Ramos (cell line): ENCODE results near the gene SPDYA.
"Not testable (repeated sequence)": the region's sequence is repeated elsewhere in the genome, so short reads cannot be mapped to it uniquely, and the experiment has no call there.

Source experiments
- in situ Hi-C: fragments of 300-500 bp; cut with MboI; formaldehyde crosslinking; loops from one replicate; pipeline ENCODE4 v1.14.3; 2022; ENCODE audit warnings: low sequenced_read_pairs; ENCODE audit not compliant: unreplicated experiment

Gene SPDYA

GRCh38 chr2:28810384-28811285 lies at the start of gene SPDYA:
TSS of gene SPDYA (plus strand) at chr2:28810834. CDS start at chr2:28816015, 5,181 bp downstream.
- in situ Hi-C loops, result no loop called here

- in situ Hi-C loops, result no loop called here
Observed at GRCh38 chr2:28761420-28761819, 49.2 kb upstream of the SPDYA start.

- in situ Hi-C loops, result no loop called here
Observed at GRCh38 chr2:28764909-28765711, 45.5 kb upstream of the SPDYA start.

DNA sequence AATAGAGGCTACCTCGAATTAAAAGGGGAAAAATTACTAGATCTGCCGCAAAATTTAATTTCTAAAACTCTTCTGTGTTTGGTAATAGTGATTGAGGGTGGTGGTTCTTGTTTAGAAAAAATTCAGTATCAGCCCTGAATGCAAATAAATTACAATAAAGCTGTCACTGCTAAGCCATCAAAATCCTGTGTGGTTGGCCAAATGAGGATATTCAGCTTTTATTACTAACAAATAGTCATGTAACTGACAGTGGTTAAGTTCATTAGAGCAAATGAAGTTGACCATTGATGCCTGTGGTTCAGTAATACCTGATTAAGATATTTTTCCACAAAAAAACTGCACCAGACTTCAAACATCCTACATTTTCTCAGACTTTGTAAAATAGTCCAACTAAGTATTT lies 44.6 kb upstream of the SPDYA start:
- in situ Hi-C loops, result no loop called here

DNA sequence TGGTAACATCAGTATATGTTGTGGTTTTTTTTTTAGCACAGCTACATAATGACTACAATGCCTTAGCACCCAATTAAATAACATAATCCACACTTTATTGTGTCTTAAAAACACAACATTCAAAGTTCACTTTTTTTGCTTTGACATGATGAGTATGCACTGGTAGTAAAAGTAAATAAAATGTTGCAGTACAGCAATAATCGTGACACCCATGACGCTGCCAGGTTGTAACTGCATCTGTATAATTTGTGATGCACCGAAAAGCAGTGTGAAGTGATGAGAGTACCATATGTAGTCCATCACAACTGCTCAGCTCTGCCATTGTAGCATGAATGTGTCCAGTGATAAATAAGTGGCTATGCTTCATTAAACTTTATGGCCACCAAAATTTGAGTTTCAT lies 43.3 kb upstream of the SPDYA start:
- in situ Hi-C loops, result no loop called here

DNA sequence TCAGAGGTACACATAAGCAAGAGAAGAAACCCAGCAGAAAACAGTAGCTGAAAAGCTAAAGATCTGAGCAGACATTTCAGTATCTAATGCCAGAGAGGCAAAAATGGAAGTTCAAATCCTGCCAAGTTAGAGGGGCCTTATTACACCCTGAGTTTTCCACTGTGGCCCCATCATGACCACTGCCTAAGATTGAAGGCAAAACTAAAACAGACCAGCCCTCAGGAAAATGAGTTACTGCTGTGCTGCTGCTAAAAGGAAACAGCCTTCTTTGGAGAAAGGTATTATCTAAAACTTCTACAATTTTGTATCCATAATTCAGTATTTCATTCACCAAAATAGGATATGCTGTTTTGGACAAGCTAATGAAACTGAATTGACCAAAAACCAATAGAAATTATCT lies 42.2 kb upstream of the SPDYA start:
- in situ Hi-C loops, result no loop called here

DNA sequence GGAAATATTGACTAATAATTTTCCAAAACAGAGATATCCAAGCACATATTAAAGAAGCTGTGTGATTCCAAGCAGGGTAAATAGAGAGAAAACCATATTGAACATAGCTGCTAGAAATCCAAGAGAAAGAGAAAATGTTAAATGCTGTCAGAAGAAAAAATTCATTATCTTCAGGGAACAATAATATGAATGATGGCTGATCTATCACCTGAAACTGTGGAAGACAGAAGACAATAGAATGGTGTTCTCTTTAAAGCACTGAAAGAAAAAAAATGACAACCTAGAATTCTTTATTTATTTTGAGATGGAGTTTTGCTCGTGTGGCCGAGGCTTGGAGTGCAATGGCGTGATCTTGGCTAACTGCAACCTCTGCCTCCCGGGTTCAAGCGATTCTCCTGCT lies 41.7 kb upstream of the SPDYA start:
- in situ Hi-C loops, result no loop called here

DNA sequence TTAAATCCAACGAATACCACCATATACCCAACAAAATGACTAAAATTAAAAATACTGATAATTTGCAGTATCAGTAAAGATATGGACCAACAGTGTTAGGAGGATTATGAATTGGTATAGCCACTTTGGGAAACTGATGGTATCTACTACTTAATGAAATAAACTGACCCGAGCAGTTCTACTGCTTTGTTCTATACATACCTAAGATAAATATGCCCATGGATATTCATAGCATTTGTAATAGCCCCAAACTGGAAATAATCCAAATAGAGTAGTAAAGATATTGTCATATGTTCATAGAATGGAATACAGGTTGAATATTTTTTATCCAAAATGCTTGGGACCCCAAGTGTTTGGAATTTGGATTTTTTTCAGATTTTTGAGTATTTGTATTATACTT lies 38.3 kb upstream of the SPDYA start:
- in situ Hi-C loops, result no loop called here

DNA sequence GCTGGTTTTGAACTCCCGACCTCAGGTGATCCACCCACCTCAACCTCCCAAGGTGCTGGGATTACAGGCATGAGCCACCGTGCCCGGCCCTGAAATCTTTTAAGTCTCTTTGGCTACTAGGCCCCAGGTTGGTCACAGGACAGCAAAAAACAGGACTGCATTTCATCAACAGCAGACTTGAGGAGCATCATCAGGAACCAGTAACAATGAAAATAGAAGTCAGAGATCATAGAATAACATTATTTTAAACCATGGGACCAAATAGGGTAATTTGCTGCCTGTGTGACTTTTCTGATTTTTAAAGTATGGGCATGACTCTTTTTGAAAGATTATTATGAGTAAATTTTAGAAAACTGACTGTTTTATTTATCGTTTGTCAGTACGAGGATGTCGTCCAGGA lies 34.2 kb upstream of the SPDYA start:
- in situ Hi-C loops, result no loop called here

DNA sequence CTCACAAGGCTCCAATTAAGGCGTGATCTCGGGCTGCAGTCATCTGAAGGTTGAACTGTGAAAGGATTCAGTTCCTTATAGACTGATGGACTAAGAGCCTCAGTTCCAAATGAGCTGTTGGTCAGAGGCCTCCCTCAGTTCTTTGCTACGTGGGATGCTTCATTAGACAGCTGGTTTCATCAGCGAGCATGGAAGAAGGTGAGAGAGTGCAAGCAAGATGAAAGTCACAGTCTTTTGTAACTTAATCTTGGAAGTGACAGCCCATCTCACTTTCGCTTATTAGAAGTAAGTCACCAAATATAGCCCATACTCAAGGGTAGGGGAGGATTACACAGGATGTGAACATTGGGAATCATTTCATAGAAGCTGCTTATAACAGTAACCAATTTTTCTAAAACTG lies 32.2 kb upstream of the SPDYA start:
- in situ Hi-C loops, result no loop called here

GRCh38 chr2:28779001-28779400 lies 31.6 kb upstream of the SPDYA start:
- in situ Hi-C loops, result no loop called here

DNA sequence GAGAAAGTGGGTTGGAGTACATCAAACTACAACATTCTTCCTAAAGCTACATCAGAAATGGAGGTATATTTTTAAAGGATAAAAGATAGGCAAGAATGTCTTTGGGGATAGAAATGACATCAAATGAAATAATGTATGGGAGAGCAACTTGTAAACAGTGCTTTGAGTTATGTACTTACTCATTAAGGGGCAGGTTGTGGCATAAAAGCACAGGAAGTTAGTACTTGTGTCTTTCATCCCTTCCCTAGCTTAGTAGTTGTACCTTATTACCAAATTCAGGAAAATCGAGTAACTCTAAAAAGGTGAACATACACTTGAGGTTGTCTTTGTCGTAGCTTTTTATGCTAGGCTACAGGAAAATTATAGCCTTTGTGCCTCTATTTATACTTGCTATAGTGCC lies 30.1 kb upstream of the SPDYA start:
- in situ Hi-C loops, result no loop called here

GRCh38 chr2:28782423-28782822 lies 28.2 kb upstream of the SPDYA start:
- in situ Hi-C loops, result no loop called here

- in situ Hi-C loops, result not testable (repeated sequence)
Observed at GRCh38 chr2:28784570-28784969, 26.1 kb upstream of the SPDYA start.

DNA sequence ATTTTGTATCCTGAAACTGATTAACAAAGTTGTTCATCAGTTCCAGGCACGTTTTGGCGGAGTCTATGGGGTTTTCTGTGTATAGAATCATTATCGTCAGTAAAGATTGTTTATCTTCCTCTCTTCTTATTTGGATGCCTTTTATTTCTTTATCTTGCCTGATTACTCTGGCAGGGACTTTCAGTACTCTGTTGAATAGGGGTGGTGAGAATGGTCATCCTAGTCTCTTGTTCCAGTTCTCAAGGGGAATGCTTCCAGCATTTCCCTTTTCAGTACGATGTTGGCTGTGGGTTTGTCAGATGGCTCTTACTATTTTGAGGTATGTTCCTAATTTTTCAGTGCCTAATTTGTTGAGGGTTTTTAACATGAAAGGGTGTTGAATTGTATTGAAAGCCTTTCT lies 14.0 kb upstream of the SPDYA start:
- in situ Hi-C loops, result no loop called here

DNA sequence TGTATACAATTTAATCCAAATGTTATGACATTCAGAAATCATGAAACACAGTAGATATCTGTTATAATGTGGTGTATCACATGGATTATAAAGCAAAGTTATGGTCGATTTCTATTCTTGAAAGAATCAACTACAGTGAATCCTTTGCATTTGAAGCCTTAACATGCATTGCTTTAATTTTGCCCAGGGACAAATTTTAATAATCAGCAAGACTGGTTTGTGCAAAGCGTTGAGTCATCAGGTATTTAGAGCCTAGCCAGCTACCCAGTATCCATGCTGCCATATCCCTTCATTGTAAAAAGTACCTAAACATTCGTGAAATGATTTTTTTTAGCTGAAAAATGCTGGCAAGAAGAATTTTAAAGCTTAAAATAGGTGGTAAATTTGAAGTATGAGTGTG lies 8.9 kb upstream of the SPDYA start:
- in situ Hi-C loops, result no loop called here

- in situ Hi-C loops, result no loop called here
Observed at GRCh38 chr2:28802975-28803429, 7.6 kb upstream of the SPDYA start.

GRCh38 chr2:28809927-28810326 lies 707 bp upstream of the SPDYA start:
- in situ Hi-C loops, result no loop called here

DNA sequence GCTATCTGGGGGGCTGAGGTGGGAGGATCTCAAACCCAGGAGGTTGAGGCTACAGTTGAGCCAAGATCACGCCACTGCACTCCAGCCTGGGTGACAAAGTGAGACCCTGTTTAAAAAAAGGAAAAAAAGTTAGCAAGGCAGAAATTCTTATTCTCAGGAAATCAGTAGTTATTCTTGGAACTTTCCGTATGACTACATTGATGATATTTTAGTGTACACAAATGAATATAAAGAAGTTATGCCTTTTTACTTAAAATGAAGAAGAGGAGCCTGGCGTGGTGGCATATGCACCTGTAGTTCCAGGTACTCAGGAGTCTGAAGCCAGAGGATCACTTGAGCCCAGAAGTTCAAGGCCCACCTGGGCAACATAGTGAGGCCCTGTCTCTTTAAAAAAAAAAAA lies 7.4 kb downstream of the SPDYA start:
- in situ Hi-C loops, result no loop called here

GRCh38 chr2:28821295-28821958 lies 10.8 kb downstream of the SPDYA start:
- in situ Hi-C loops, result loop anchor here (5.0 kb wide), 1 partner anchor 371 kb away; no protein-coding TSS in a partner anchor

- in situ Hi-C loops, result loop anchor here (5.0 kb wide), 1 partner anchor 370 kb away; no protein-coding TSS in a partner anchor
Observed at GRCh38 chr2:28822036-28822435, 11.4 kb downstream of the SPDYA start.
